ENCODE data around the gene FAM43B.
A peak's percentile ranks its signal among the peaks of the same experiment; 100 is the strongest.

Gene FAM43B

DNA sequence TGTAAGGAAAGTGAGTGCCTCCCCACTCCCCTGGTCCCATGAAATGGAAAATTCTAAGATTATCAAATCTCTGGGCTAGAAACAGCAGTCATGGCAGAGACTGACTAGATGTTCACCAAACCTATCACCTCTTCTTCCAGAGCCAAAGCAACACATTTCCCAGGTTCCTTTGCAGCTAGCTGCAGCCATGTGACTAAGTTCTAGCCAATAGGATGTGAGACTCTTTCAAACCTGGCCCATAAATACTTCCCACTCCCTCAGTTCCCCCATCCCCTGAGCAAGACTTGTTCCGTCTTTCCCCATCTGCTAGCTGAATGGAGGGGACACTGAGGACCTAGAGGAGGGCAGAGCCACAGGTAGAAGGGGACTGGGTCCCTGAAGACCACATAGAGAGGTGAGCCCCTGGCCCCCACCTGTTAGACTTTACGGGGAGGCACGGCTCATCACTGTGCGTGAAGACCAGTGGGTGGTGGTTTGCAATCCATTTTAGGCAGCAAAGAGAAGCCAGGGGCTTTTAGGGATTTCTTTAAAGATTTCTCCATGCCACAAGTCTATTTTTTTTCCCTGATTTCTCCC lies 17.2 kb downstream of the FAM43B start:
- no peak overlapping the region for H3K4me3 ChIP-seq (ENCODE audit: low read length)
- no peak for DNase-seq (ENCODE audit: low read depth)
- TF ChIP-seq CTCF (IDR thresholded peaks at IDR 0.05; ENCODE audit: insufficient read depth, low read depth, low read length, missing control alignments): no peak

GRCh38 chr1:20571427-20571826 lies 19.1 kb downstream of the FAM43B start:
- no peak for TF ChIP-seq CTCF (IDR thresholded peaks at IDR 0.05; ENCODE audit: insufficient read depth, low read depth, low read length, missing control alignments)
- DNase-seq (ENCODE audit: low read depth): no peak
- H3K4me3 ChIP-seq (ENCODE audit: low read length): no peak overlapping the region

GRCh38 chr1:20573987-20574386 lies 21.6 kb downstream of the FAM43B start:
- TF ChIP-seq CTCF (IDR thresholded peaks at IDR 0.05; ENCODE audit: insufficient read depth, low read depth, low read length, missing control alignments): no peak
- H3K4me3 ChIP-seq (ENCODE audit: low read length): no peak overlapping the region
- no peak for DNase-seq (ENCODE audit: low read depth)

DNA sequence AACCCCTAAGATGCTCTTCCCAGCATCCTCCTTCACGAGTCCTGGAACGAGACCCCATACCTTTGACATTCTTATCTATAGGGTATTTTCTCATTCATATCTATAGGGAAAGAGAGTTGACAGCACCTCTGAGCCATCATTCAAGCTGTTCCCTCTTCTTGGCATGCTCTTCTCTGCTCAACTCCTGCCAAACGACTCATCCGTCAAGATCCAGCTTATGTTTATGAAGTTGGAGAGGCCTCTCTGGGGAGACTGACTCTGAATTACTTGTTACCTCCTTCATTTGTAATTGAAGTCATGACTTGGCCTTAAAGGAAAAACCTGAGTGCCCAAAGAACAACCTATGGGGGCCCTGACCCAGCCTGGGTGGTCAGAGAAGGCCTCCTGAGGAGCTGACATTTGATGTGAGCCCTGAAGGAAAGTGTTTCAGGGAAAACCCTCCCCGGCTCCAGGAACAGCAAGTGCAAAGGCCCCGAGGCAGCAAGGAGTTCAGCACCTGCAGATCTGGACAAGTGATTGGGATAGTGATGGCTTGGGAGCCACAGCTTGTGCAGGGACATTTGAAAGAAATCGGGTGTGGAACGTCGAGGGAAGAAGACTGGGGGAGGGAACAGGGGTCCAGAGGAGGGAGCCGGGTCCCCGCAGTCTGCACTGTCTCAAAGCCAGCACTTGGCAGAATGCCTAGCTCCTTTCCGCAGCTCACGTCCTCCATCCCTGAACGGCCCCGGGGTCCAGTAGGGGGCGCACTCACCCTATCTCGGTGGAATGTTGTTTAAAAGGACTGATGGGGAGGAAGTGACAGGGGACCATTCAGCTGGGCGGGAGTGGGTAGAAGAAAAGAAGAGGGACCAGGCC lies 22.5 kb downstream of the FAM43B start:
- TF ChIP-seq CTCF (IDR thresholded peaks at IDR 0.05; ENCODE audit: insufficient read depth, low read depth, low read length, missing control alignments): peak; percentile 73
- peak; percentile 84 for DNase-seq (ENCODE audit: low read depth)
- H3K4me3 ChIP-seq (ENCODE audit: low read length): no peak overlapping the region

DNA sequence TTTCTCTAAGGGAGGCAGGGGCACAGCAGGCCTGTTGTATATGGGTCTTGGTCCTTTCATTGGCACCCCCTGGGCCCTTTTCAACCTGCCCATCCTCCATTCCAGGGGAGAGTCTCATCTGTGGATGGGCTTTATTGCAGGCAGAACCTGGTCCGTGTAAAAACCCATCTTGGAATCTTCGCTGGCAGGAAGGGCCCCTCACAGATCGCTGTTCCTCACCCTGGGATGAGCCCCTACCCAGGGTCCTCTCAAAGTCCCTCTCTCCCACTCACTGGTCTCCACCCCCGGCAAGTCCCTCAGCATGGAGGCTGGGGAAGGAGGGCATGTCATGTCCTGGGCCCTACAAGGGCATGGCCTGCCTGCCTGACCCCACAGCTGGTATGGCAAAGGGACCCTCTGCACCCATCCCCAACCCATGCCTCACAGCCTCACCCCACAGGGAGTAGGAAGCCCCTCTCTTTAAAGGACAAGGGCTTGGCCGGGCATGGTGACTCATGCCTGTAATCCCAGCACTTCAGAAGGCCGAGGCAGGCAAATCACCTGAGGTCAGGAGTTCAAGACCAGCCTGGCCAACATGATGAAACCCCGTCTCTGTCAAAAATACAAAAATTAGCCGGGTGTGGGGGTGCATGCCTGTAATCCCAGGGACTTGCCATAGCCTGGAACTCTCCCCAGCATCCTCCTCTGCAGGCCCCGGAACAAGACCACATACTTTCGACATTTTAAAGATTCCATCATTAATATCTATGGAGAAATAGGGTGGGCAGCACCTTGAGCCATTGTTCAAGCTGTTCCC lies 23.4 kb downstream of the FAM43B start:
- TF ChIP-seq CTCF (IDR thresholded peaks at IDR 0.05; ENCODE audit: insufficient read depth, low read depth, low read length, missing control alignments): no peak
- DNase-seq (ENCODE audit: low read depth): no peak
- no peak overlapping the region for H3K4me3 ChIP-seq (ENCODE audit: low read length)

- no peak for TF ChIP-seq CTCF (IDR thresholded peaks at IDR 0.05; ENCODE audit: insufficient read depth, low read depth, low read length, missing control alignments)
- no peak overlapping the region for H3K4me3 ChIP-seq (ENCODE audit: low read length)
- DNase-seq (ENCODE audit: low read depth): peak; percentile 82
Observed at GRCh38 chr1:20578062-20578461, 25.7 kb downstream of the FAM43B start.
